Karpas-422 (cell line): Measurements from ENCODE around the gene YEATS4. TPM values are rescaled to one million over a fixed set of nuclear protein-coding genes. Genes with fewer than 3 reads are reported as not detected.

Source experiments
- DNase-seq: peaks from one replicate; pipeline ENCODE4 v3.0.0-alpha.2; 2015
- H2AFZ ChIP-seq: fragments of 200-600 bp; sonication (generic); 2 replicates; pipeline ENCODE4 v1.6.1; 2014; ENCODE audit warnings: antibody characterized with exemption, low read length, mixed read lengths
- H3K27ac ChIP-seq: fragments of 200-600 bp; sonication (generic); 2 replicates; pipeline ENCODE4 v1.5.1; 2014; ENCODE audit warnings: mild to moderate bottlenecking, low read length, moderate library complexity
- H3K27me3 ChIP-seq: fragments of 200-600 bp; sonication (generic); 2 replicates; pipeline ENCODE4 v1.6.1; 2014; ENCODE audit warnings: low read length, mixed read lengths
- H3K36me3 ChIP-seq: fragments of 200-600 bp; sonication (generic); 2 replicates; pipeline ENCODE4 v1.6.1; 2014; ENCODE audit warnings: low read length, mixed read lengths; ENCODE audit not compliant: insufficient read depth
- H3K4me1 ChIP-seq: fragments of 200-600 bp; sonication (generic); 2 replicates; pipeline ENCODE4 v1.6.1; 2014; ENCODE audit warnings: mild to moderate bottlenecking, low read length, mixed read lengths
- H3K4me2 ChIP-seq: fragments of 200-600 bp; sonication (generic); 2 replicates; pipeline ENCODE4 v1.6.1; 2014; ENCODE audit warnings: low read length, low read depth, mild to moderate bottlenecking; ENCODE audit not compliant: poor library complexity, severe bottlenecking
- H3K4me3 ChIP-seq: fragments of 200-600 bp; sonication (generic); 2 replicates; pipeline ENCODE4 v1.5.1; 2014; ENCODE audit warnings: mild to moderate bottlenecking, antibody characterized with exemption, low read length, mixed read lengths
- H3K79me2 ChIP-seq: fragments of 200-600 bp; sonication (generic); 2 replicates; pipeline ENCODE4 v1.6.1; 2014; ENCODE audit warnings: mild to moderate bottlenecking, low read length, mixed read lengths
- H3K9ac ChIP-seq: fragments of 200-600 bp; sonication (generic); 2 replicates; pipeline ENCODE4 v1.6.0; 2014; ENCODE audit warnings: low read length
- H3K9me2 ChIP-seq: fragments of 200-600 bp; sonication (generic), shearing (Covaris generic); replicated peaks from 2 replicates; pipeline ENCODE4 v1.6.0; 2014; ENCODE audit warnings: mild to moderate bottlenecking, low read length, moderate library complexity; ENCODE audit not compliant: insufficient read depth
- H3K9me3 ChIP-seq: fragments of 300-700, 200-600 bp; sonication (generic); 2 replicates; pipeline ENCODE4 v1.6.1; 2014; ENCODE audit warnings: low read length, mixed read lengths
- H4K20me1 ChIP-seq: fragments of 200-600 bp; sonication (generic); 2 replicates; pipeline ENCODE4 v1.6.1; 2014; ENCODE audit warnings: mild to moderate bottlenecking, antibody characterized with exemption, low read length, low read depth; ENCODE audit not compliant: insufficient read depth
- total RNA-seq: library from RNA; depleted of rRNA; stranded (reverse); fragments of >200 nt; shearing (Covaris generic); gene quantifications from 2 replicates; pipeline ENCODE4 v1.2.3, GENCODE V29; 2014; ENCODE audit warnings: low replicate concordance

Gene YEATS4
- total RNA-seq, 1 experiment from 2014 or later: 70.6 TPM

- Histone ChIP-seq H4K20me1 (no peaks in the 10 kb centered on the region), H3K27me3 (no peaks in the 10 kb centered on the region), H2AFZ (no peak overlapping the region), H3K27ac (no peak overlapping the region), H3K9me2 (no peaks in the 10 kb centered on the region), H3K4me1 (no peaks in the 10 kb centered on the region), H3K36me3 (no peaks in the 10 kb centered on the region), H3K9ac (no peak overlapping the region), H3K4me3 (no peak overlapping the region), H3K79me2 (no peaks in the 10 kb centered on the region), H3K9me3 (no peaks in the 10 kb centered on the region), H3K4me2 (no peak overlapping the region)
- no peak for DNase-seq
Observed at GRCh38 chr12:69423037-69423905, 63.7 kb downstream of the YEATS4 start.

GRCh38 chr12:69425417-69425816 is 65.9 kb downstream of the YEATS4 start:
- no peak overlapping the region for H3K27ac ChIP-seq
- no peak overlapping the region for H3K4me3 ChIP-seq
- no peaks in the 10 kb centered on the region for H3K4me1 ChIP-seq
- H2AFZ ChIP-seq: no peak overlapping the region
- no peak overlapping the region for H3K9ac ChIP-seq
- H3K27me3 ChIP-seq: no peaks in the 10 kb centered on the region
- no peaks in the 10 kb centered on the region for H4K20me1 ChIP-seq
- no peak overlapping the region for H3K4me2 ChIP-seq
- H3K36me3 ChIP-seq: no peaks in the 10 kb centered on the region
- no peaks in the 10 kb centered on the region for H3K9me3 ChIP-seq
- no peaks in the 10 kb centered on the region for H3K9me2 ChIP-seq
- no peak for DNase-seq
- H3K79me2 ChIP-seq: no peaks in the 10 kb centered on the region

GRCh38 chr12:69428351-69429073 is 69.0 kb downstream of the YEATS4 start:
- Histone ChIP-seq H3K79me2 (no peaks in the 10 kb centered on the region), H3K36me3 (no peaks in the 10 kb centered on the region), H4K20me1 (no peaks in the 10 kb centered on the region), H3K9me2 (no peaks in the 10 kb centered on the region), H3K9ac (no peak overlapping the region), H3K27me3 (no peaks in the 10 kb centered on the region), H3K9me3 (no peaks in the 10 kb centered on the region), H3K27ac (no peak overlapping the region), H3K4me3 (no peak overlapping the region), H3K4me2 (no peak overlapping the region), H3K4me1 (no peaks in the 10 kb centered on the region), H2AFZ (no peak overlapping the region)
- DNase-seq: no peak

DNA sequence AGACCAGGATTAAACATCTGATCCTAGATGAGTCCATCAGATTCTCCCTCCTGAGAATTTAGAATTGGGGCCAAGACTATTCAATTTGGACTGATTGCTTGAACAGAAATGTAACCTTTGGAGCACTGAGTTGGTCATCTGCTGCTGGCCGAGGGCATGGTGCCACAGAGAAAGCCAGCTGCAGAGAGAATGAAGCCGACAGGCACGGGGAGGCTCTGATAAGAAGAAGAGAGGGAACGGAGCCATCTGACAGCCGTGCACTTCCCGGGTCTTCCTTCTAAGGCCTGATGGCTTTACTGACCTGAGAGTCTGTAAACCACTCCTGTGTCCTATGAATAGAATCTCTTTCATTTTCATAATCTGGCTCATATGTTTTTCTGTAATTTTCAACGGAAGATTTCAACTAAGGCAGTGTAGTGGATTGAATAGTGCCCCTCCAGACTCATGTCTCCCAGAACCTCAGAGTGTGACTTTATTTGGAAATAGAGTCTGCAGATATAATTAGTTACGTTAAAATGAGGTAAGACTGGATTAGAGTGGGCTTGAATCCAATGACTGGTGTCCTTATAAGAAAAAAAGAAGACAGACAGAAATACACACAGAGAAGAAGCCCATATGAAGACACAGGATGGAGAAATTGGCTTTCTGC is 71.5 kb downstream of the YEATS4 start:
- Histone ChIP-seq H3K4me2 (no peak overlapping the region), H4K20me1 (no peaks in the 10 kb centered on the region), H3K36me3 (no peaks in the 10 kb centered on the region), H3K9ac (no peak overlapping the region), H3K9me3 (no peaks in the 10 kb centered on the region), H3K27me3 (no peaks in the 10 kb centered on the region), H3K27ac (no peak overlapping the region), H3K4me1 (no peaks in the 10 kb centered on the region), H2AFZ (no peak overlapping the region), H3K4me3 (no peak overlapping the region), H3K79me2 (no peaks in the 10 kb centered on the region), H3K9me2 (no peaks in the 10 kb centered on the region)
- no peak for DNase-seq

- Histone ChIP-seq H4K20me1 (no peaks in the 10 kb centered on the region), H3K79me2 (no peaks in the 10 kb centered on the region), H3K4me2 (no peak overlapping the region), H3K9me2 (no peaks in the 10 kb centered on the region), H3K9ac (no peak overlapping the region), H3K27me3 (no peaks in the 10 kb centered on the region), H3K27ac (no peak overlapping the region), H3K36me3 (no peaks in the 10 kb centered on the region), H3K4me3 (no peak overlapping the region), H2AFZ (no peak overlapping the region), H3K4me1 (no peaks in the 10 kb centered on the region), H3K9me3 (no peaks in the 10 kb centered on the region)
- no peak for DNase-seq
Observed at GRCh38 chr12:69431591-69432222, 72.2 kb downstream of the YEATS4 start.

- H3K4me2 ChIP-seq: no peak overlapping the region
- no peaks in the 10 kb centered on the region for H3K4me1 ChIP-seq
- no peak overlapping the region for H2AFZ ChIP-seq
- H3K27ac ChIP-seq: no peak overlapping the region
- H3K79me2 ChIP-seq: no peaks in the 10 kb centered on the region
- no peaks in the 10 kb centered on the region for H3K9me3 ChIP-seq
- no peak for DNase-seq
- no peaks in the 10 kb centered on the region for H3K27me3 ChIP-seq
- H3K9me2 ChIP-seq: no peaks in the 10 kb centered on the region
- H3K4me3 ChIP-seq: no peak overlapping the region
- no peaks in the 10 kb centered on the region for H3K36me3 ChIP-seq
- H3K9ac ChIP-seq: no peak overlapping the region
- H4K20me1 ChIP-seq: no peaks in the 10 kb centered on the region
Observed at GRCh38 chr12:69433653-69434052, 74.1 kb downstream of the YEATS4 start.

- H3K36me3 ChIP-seq: no peaks in the 10 kb centered on the region
- no peak overlapping the region for H2AFZ ChIP-seq
- H3K4me2 ChIP-seq: no peak overlapping the region
- H3K9me2 ChIP-seq: no peaks in the 10 kb centered on the region
- H3K9me3 ChIP-seq: no peaks in the 10 kb centered on the region
- no peaks in the 10 kb centered on the region for H3K4me1 ChIP-seq
- no peak overlapping the region for H3K4me3 ChIP-seq
- no peak for DNase-seq
- no peaks in the 10 kb centered on the region for H3K79me2 ChIP-seq
- H4K20me1 ChIP-seq: no peaks in the 10 kb centered on the region
- no peaks in the 10 kb centered on the region for H3K27me3 ChIP-seq
- no peak overlapping the region for H3K9ac ChIP-seq
- no peak overlapping the region for H3K27ac ChIP-seq
Observed at GRCh38 chr12:69435644-69436043, 76.1 kb downstream of the YEATS4 start.

- H4K20me1 ChIP-seq: no peaks in the 10 kb centered on the region
- no peak overlapping the region for H3K27ac ChIP-seq
- H3K9me3 ChIP-seq: no peaks in the 10 kb centered on the region
- no peak for DNase-seq
- H3K4me3 ChIP-seq: no peak overlapping the region
- no peaks in the 10 kb centered on the region for H3K36me3 ChIP-seq
- no peak overlapping the region for H3K4me2 ChIP-seq
- H3K9me2 ChIP-seq: no peaks in the 10 kb centered on the region
- H3K27me3 ChIP-seq: no peaks in the 10 kb centered on the region
- no peaks in the 10 kb centered on the region for H3K79me2 ChIP-seq
- H3K4me1 ChIP-seq: no peaks in the 10 kb centered on the region
- H3K9ac ChIP-seq: no peak overlapping the region
- H2AFZ ChIP-seq: no peak overlapping the region
Observed at GRCh38 chr12:69437073-69437472, 77.5 kb downstream of the YEATS4 start.
